Measurements from ENCODE around the gene PDCD11.

DNA sequence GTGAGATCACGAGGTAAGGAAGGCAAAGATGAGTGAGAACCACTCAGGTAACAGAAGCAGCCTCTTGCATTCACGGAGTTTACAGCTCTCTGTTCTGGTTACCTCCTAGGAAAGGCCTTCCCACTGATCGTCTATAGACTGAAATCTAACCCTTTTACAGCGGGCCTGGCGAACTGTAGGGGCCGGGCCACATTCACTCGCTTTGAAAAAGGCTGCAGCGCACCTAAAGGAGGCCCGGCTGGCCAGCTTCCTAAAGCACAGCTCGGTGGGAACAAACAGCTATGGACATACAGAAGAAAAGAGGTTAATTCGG, 716 bp upstream of the PDCD11 start:
- TF ChIP-seq, protein P1, sequence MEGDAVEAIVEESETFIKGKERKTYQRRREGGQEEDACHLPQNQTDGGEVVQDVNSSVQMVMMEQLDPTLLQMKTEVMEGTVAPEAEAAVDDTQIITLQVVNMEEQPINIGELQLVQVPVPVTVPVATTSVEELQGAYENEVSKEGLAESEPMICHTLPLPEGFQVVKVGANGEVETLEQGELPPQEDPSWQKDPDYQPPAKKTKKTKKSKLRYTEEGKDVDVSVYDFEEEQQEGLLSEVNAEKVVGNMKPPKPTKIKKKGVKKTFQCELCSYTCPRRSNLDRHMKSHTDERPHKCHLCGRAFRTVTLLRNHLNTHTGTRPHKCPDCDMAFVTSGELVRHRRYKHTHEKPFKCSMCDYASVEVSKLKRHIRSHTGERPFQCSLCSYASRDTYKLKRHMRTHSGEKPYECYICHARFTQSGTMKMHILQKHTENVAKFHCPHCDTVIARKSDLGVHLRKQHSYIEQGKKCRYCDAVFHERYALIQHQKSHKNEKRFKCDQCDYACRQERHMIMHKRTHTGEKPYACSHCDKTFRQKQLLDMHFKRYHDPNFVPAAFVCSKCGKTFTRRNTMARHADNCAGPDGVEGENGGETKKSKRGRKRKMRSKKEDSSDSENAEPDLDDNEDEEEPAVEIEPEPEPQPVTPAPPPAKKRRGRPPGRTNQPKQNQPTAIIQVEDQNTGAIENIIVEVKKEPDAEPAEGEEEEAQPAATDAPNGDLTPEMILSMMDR (IDR thresholded peaks at IDR 0.05), result no peak
- TF ChIP-seq EP300 (IDR thresholded peaks at IDR 0.05), result no peak
